Small intestine (tissue), 7 donors: ENCODE data around the gene NUDT16L1. TPM values are rescaled to one million over a fixed set of nuclear protein-coding genes. Genes with fewer than 3 reads are reported as not detected.

Experiments
- DNase-seq, 2 donors: peaks; one replicate each; pipeline versions ENCODE4 v3.0.0 to v3.0.0-alpha.2; 2013
- FAIRE-seq: peaks from 2 replicates; lab custom pipeline; 2012; peaks lifted over from hg19 to GRCh38; lab: Jason Lieb, UNC
- H3K27ac ChIP-seq, 3 donors: one replicate each; pipeline ENCODE4 v1.5.1; 2013; ENCODE audit warnings: low read length in 2 of 3, mild to moderate bottlenecking in 2 of 3, control low read depth in 1 of 3, inconsistent platforms in 1 of 3, low read depth in 1 of 3, moderate library complexity in 1 of 3
- H3K27me3 ChIP-seq, 3 donors: one replicate each; pipeline ENCODE4 v1.6.1; 2013; ENCODE audit warnings: low read length in 3 of 3, inconsistent platforms in 1 of 3; ENCODE audit not compliant: control insufficient read depth in 3 of 3, insufficient read depth in 3 of 3
- H3K36me3 ChIP-seq, 3 donors: one replicate each; pipeline ENCODE4 v1.6.1; 2013; ENCODE audit warnings: low read length in 3 of 3, inconsistent platforms in 1 of 3, low read depth in 1 of 3, mild to moderate bottlenecking in 1 of 3, moderate library complexity in 1 of 3; ENCODE audit not compliant: control insufficient read depth in 3 of 3, insufficient read depth in 2 of 3
- H3K4me1 ChIP-seq, 3 donors: one replicate each; pipeline ENCODE4 v1.6.1; 2013; ENCODE audit warnings: low read length in 2 of 3, inconsistent platforms in 1 of 3, low read depth in 1 of 3, mild to moderate bottlenecking in 1 of 3, moderate library complexity in 1 of 3; ENCODE audit not compliant: control insufficient read depth in 3 of 3, insufficient read depth in 2 of 3
- H3K4me3 ChIP-seq, 3 donors: one replicate each; pipeline ENCODE4 v1.5.1; 2013; ENCODE audit warnings: low read length in 3 of 3, control low read depth in 1 of 3, inconsistent platforms in 1 of 3, low read depth in 1 of 3, mild to moderate bottlenecking in 1 of 3, moderate library complexity in 1 of 3
- H3K9me3 ChIP-seq, 2 donors: one replicate each; pipeline ENCODE4 v1.6.1; 2013; ENCODE audit warnings: low read depth in 1 of 2, low read length in 1 of 2; ENCODE audit not compliant: control insufficient read depth in 2 of 2, insufficient read depth in 1 of 2
- WGBS, 3 donors: extraction: QIAGEN DNeasy Blood & Tissue Kit; methylation state at CpG; one replicate each; pipeline ENCODE4 v1.1.7; 2013; 5-methylcytosine and 5-hydroxymethylcytosine counted together
- polyA plus RNA-seq, 4 donors: library from polyadenylated mRNA; stranded (reverse) in 3 of 4; unstranded in 1 of 4; fragments of 200-250 nt in 3 of 4; fragments of 120-200 nt in 1 of 4; gene quantifications; one replicate each; pipeline versions ENCODE4 v1.2.1 to v1.2.3, GENCODE V29; 2013
- donor health status: healthy with polysubstance abuse.
- donor health status: control.
- donor health status: control.
- donor health status: Bipolar disorder and iron deficiency.
- donor health status: healthy.

NUDT16L1 gene
- polyA plus RNA-seq, 4 donors, result 44.5 to 73.1 (median 54.8) TPM

- Histone ChIP-seq H3K27ac (peak overlapping the region in 1 of 3 donors; percentile 86), H3K27me3 (no peaks in the 10 kb centered on the region), H3K4me1 (peaks cover 5 to 89% (median 9%) of the 10 kb centered on the region in 3 donors), H3K4me3 (no peak overlapping the region), H3K36me3 (peaks cover 6 to 98% (median 8%) of the 10 kb centered on the region in 3 donors), H3K9me3 (no peaks in the 10 kb centered on the region)
- no peak for FAIRE-seq
- 92 to 95% (median 94%) methylated on average over 29 of the region's 29 CpGs for WGBS, 3 donors
- no peak for DNase-seq
Observed at GRCh38 chr16:4659363-4660353, 33.7 kb upstream of the NUDT16L1 start.

- 56 to 72% (median 66%) methylated on average over 18 of the region's 18 CpGs for WGBS, 3 donors
- no peaks in the 10 kb centered on the region for H3K27me3 ChIP-seq
- no peaks in the 10 kb centered on the region for H3K9me3 ChIP-seq
- peaks cover 9 to 88% (median 10%) of the 10 kb centered on the region in 3 donors for H3K4me1 ChIP-seq
- FAIRE-seq (no peak), DNase-seq (peak; percentile 48 to 91)
- peak overlapping the region in 2 of 3 donors; percentile 29 to 86 for H3K27ac ChIP-seq
- H3K4me3 ChIP-seq, result no peak overlapping the region
- H3K36me3 ChIP-seq, result peaks cover 6 to 98% (median 8%) of the 10 kb centered on the region in 3 donors
Observed at GRCh38 chr16:4660454-4661007, 32.8 kb upstream of the NUDT16L1 start.

DNA sequence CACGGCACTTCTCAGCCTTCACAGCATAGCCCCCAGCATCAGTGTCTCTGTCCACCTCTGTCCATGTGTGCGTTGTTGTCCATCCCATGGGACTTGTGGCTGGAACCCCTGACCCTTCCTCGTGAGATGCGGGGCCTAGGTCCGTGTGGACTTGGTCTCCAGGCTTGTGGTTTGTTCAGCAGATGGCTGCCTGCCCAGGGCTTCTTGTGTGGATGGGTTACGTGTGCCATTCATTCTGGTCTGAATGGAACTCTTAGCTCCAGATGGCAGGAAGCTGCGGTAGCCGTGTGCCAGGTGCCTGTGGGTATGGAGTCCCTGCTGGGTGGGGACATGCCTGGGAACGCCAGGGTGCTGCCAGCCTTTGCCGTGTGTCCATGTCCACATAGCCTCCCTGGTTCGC lies 31.7 kb upstream of the NUDT16L1 start:
- peaks cover 3 to 98% (median 10%) of the 10 kb centered on the region in 3 donors for H3K36me3 ChIP-seq
- peak overlapping the region in 1 of 3 donors; percentile 86 for H3K27ac ChIP-seq
- H3K4me1 ChIP-seq, result peaks cover 9 to 83% (median 12%) of the 10 kb centered on the region in 3 donors
- no peak for DNase-seq
- WGBS, 3 donors, result 80 to 86% (median 81%) methylated on average over 11 of the region's 11 CpGs
- H3K27me3 ChIP-seq, result no peaks in the 10 kb centered on the region
- FAIRE-seq, result no peak
- no peak overlapping the region for H3K4me3 ChIP-seq
- H3K9me3 ChIP-seq, result no peaks in the 10 kb centered on the region

DNA sequence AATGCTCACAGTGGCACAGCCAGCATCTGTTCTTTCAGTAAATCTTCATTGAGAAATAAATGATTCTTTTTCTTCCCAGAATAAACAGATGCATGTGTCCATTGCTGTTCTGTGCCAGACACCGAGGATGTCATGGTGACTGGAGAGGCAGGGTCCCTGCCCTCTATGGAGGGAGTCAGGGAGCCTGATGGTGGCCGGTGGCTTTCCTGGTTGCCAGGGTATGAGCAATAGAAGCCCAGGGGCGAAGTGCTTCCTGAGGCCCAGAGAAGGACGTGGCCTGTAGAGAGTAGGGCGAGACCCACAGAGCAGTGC lies 29.9 kb upstream of the NUDT16L1 start:
- 55 to 63% (median 58%) methylated on average over 5 of the region's 5 CpGs for WGBS, 3 donors
- Histone ChIP-seq H3K9me3 (no peaks in the 10 kb centered on the region), H3K27me3 (no peaks in the 10 kb centered on the region), H3K36me3 (peaks cover 10 to 98% (median 11%) of the 10 kb centered on the region in 3 donors), H3K27ac (peak overlapping the region; percentile 82 to 92 (median 91)), H3K4me3 (no peak overlapping the region), H3K4me1 (peaks cover 9 to 80% (median 12%) of the 10 kb centered on the region in 3 donors)
- DNase-seq, result peak in 1 of 2 donors; percentile 26
- no peak for FAIRE-seq

DNA sequence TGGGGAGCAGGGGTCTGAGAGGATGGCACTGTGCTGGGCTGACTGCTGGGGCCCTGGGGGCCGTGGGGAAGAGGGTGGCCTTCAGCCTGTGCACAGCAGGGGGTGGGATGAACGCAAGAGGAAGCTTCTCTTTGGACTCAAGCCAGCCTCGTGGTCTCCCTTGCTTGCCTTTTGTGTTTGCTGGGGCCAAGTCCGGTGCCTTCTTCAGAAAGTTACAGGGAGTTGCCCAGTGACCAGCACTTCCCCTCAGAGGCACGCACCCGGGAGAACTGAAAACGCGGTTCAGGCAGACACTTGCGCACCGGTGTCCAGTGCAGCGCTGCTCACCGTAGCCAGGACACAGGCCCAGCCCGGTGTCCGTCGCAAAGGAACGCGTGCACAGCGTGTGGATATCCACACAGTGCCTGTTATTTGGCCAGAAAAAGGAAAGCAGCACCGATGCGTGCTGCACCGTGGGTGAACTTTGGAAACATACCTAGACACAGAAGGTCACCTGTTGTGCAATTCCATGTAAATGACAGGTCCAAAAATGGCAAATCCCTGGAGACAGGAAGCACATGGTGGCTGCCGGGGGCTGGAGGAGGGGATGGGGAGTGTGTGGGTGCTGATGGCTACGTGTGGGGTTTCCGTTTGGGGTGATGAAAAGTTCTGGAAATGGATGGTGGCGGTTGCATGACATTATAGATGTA lies 29.4 kb upstream of the NUDT16L1 start:
- FAIRE-seq (no peak), DNase-seq (peak; percentile 63 to 82)
- Histone ChIP-seq H3K4me1 (peaks cover 9 to 75% (median 12%) of the 10 kb centered on the region in 3 donors), H3K27ac (peak overlapping the region; percentile 82 to 92 (median 91)), H3K36me3 (peaks cover 11 to 98% (median 12%) of the 10 kb centered on the region in 3 donors), H3K4me3 (no peak overlapping the region), H3K27me3 (no peaks in the 10 kb centered on the region), H3K9me3 (no peaks in the 10 kb centered on the region)
- WGBS, 3 donors, result 62 to 69% (median 64%) methylated on average over 25 of the region's 25 CpGs

DNA sequence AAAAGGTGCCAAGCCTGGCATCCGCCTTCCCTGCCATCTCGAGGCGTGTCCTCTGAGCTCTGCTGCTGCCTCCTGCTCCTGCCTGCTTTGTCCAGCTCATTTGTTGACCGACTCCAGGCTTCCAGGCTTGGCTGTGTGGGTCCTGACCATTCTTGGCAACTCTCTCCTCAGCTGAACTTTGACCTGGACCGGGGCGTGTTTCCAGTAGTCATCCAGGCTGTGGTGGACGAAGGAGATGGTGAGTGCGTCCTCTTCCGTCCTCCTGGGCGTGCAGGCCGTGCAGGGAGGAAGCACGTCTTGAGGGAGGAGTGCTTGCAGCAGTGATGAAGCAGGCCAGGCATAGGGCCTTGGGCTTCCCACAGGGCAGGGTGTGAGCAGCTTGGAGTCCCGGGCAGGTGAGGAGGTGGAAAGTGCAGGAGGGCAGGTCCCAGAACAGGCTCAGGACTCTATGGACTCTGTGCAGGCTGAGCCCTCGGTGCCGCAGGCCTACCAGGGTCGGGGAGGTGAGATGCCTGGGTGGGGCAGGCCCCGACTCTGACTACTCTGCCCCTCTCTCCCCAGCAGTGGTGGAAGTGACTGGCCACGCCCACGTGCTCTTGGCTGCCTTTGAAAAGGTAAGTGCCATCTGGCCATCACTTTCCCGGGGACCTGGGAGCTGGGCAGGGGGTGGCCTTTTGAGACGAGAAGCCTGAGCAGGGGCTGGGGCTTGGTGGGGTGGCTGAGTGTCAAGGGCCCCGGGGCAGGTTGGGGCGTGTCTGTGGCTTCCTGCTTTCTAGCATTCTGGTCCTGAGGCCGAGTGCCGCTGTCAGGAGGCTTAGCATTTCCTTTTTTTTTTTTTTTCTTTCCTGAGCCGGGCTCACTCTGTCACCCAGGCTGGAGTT lies 28.6 kb upstream of the NUDT16L1 start:
- H3K4me3 ChIP-seq, result no peak overlapping the region
- no peaks in the 10 kb centered on the region for H3K9me3 ChIP-seq
- 12 to 36% (median 21%) methylated on average over 25 to 26 of the region's 26 CpGs for WGBS, 3 donors
- FAIRE-seq (no peak), DNase-seq (peak; percentile 65 to 94)
- H3K27me3 ChIP-seq, result no peaks in the 10 kb centered on the region
- peaks cover 9 to 66% (median 12%) of the 10 kb centered on the region in 3 donors for H3K4me1 ChIP-seq
- peaks cover 11 to 98% (median 14%) of the 10 kb centered on the region in 3 donors for H3K36me3 ChIP-seq
- H3K27ac ChIP-seq, result peak overlapping the region; percentile 82 to 92 (median 91)

- DNase-seq (no peak), FAIRE-seq (no peak)
- Histone ChIP-seq H3K4me1 (peaks cover 9 to 50% (median 12%) of the 10 kb centered on the region in 3 donors), H3K4me3 (no peak overlapping the region), H3K27ac (no peak overlapping the region), H3K9me3 (no peaks in the 10 kb centered on the region), H3K36me3 (peaks cover 9 to 98% (median 18%) of the 10 kb centered on the region in 3 donors), H3K27me3 (no peaks in the 10 kb centered on the region)
- WGBS, 3 donors, result 87 to 92% (median 92%) methylated on average over 20 of the region's 20 CpGs
Observed at GRCh38 chr16:4666537-4667202, 26.7 kb upstream of the NUDT16L1 start.
